HEK293T (cell line): ENCODE measurements around the gene IDS.

ENCODE experiments used
- ARNT ChIP-seq: fragments of 450-650 bp; IDR thresholded peaks from 2 replicates; pipeline ENCODE4 v1.6.1; 2017; ENCODE audit warnings: mild to moderate bottlenecking
- FOXA1 ChIP-seq: fragments of 450-650 bp; IDR thresholded peaks from 2 replicates; pipeline ENCODE4 v1.6.1; 2016; ENCODE audit warnings: mild to moderate bottlenecking
- FOXK2 ChIP-seq: fragments of 450-650 bp; IDR thresholded peaks from 2 replicates; pipeline ENCODE4 v1.6.1; 2016; ENCODE audit warnings: mild to moderate bottlenecking
- FOXM1 ChIP-seq: fragments of 450-650 bp; IDR thresholded peaks from 2 replicates; pipeline ENCODE4 v1.6.1; 2017; ENCODE audit warnings: mild to moderate bottlenecking, borderline replicate concordance
- HDGF ChIP-seq: fragments of 450-650 bp; IDR thresholded peaks from 2 replicates; pipeline ENCODE4 v1.6.1; 2017; ENCODE audit warnings: antibody characterized with exemption, borderline replicate concordance
- L3MBTL2 ChIP-seq: fragments of 450-650 bp; conservative IDR thresholded peaks from 2 replicates; pipeline ENCODE4 v1.6.1; 2016; ENCODE audit warnings: mild to moderate bottlenecking
- LEF1 ChIP-seq: fragments of 450-650 bp; IDR thresholded peaks from 2 replicates; pipeline ENCODE4 v1.6.1; 2017; ENCODE audit warnings: mild to moderate bottlenecking, borderline replicate concordance
- NFRKB ChIP-seq: fragments of 450-650 bp; IDR thresholded peaks from 2 replicates; pipeline ENCODE4 v1.6.1; 2016; ENCODE audit warnings: mild to moderate bottlenecking, moderate library complexity
- SP1 ChIP-seq: fragments of 450-650 bp; IDR thresholded peaks from 2 replicates; pipeline ENCODE4 v1.6.1; 2017
- SUZ12 ChIP-seq: fragments of 450-650 bp; IDR thresholded peaks from 2 replicates; pipeline ENCODE4 v1.6.1; 2016; ENCODE audit warnings: mild to moderate bottlenecking
- TARDBP ChIP-seq: fragments of 450-650 bp; IDR thresholded peaks from 2 replicates; pipeline ENCODE4 v1.6.1; 2016
- ZNF384 ChIP-seq: fragments of 450-650 bp; IDR thresholded peaks from 2 replicates; pipeline ENCODE4 v1.6.1; 2016
- TF ChIP-seq, protein P1 (sequence below): fragments of 450-650 bp; IDR thresholded peaks from 2 replicates; pipeline ENCODE4 v1.6.1; 2016

DNA sequence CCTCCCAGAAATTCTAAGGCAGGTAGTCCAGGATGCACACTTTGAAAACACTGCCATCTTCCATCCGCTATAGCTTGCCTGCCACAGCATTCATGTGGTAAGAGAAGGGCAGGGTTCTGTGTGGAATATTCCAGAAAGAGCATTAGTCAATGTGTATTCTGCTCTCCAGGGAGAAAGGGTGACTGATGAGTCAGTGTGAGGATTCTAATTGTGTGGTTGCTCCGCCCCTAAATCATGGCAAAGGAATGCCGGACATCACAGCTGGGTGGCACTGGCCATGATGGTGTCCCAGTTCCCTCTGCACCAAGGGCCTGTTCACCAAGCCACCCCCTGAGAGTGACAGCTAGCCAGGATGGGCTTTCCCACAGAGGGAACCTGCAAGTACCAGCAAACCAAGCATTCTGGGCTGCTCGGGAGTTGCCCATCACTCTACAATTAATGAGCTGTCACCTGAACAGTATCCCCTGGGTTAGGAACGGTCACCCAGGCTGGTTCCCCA, 9.5 kb downstream of the IDS start:
- TF ChIP-seq HDGF (no peak), ARNT (no peak), LEF1 (no peak), FOXM1 (no peak), NFRKB (no peak), TARDBP (no peak), SUZ12 (no peak), L3MBTL2 (no peak), SP1 (no peak), FOXK2 (no peak), ZNF384 (no peak), FOXA1 (no peak)
- TF ChIP-seq, protein P1, sequence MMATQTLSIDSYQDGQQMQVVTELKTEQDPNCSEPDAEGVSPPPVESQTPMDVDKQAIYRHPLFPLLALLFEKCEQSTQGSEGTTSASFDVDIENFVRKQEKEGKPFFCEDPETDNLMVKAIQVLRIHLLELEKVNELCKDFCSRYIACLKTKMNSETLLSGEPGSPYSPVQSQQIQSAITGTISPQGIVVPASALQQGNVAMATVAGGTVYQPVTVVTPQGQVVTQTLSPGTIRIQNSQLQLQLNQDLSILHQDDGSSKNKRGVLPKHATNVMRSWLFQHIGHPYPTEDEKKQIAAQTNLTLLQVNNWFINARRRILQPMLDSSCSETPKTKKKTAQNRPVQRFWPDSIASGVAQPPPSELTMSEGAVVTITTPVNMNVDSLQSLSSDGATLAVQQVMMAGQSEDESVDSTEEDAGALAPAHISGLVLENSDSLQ: no peak
